NCI-H2196 treated with DMSO at 0.1 percent for 48 hours (cell line): ENCODE data around the gene ACP3.

Experiments used
- DNase-seq: peaks from one replicate; lab custom pipeline; 2025; ENCODE audit not compliant: unreplicated experiment; lab: John Stamatoyannopoulos, UW

Gene ACP3

DNA sequence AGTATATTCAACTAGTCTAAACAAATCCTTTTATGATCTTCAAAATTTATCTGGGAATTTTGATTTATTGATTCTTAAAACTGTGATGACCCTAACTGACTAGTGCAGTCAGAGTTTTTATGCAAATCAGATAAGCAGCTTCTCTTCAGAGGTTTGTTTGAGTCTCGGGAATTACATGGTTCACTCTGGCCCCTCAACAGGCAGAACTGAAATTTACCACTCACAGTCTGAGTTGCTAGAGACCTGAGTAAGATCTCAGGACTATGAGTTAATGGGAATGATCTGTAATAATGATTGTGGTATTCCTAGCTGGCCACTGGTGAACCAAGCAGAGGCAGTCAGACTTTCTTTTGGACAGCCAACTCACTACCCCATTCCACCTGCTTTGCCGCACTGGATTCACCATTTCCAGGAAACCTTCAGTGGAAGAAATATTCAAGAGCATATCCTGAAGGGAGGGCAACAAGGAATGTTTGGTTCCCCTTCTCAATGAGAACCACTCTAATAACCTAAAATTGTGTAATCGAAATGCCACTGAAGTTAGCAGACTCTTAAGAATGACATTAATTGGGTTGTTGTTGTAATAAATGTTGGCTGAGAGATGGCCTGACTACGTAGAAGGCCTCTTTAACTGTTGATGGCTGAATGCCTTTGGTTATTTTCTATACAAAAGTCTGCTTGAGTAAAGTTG, 88.5 kb downstream of the ACP3 start:
- DNase-seq = no peak

DNA sequence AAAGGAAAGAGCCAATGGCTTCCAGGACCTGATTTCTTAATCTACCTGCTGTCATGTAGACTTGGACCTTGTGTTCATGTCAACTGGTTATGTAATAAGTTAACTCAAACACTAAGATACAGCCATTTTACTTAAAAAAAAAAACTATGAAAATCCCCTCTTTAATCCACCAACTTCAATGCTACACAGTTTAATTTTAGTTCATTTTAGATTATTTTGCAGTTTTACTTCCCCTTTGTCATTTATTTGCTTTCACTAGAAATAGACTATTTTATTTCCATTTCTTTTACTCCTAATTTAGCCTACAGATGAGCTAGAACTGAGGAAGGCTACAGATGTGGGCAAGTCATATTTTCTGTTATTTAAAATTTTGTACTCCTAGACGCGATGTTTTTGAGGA, 89.4 kb downstream of the ACP3 start:
- no peak for DNase-seq

DNA sequence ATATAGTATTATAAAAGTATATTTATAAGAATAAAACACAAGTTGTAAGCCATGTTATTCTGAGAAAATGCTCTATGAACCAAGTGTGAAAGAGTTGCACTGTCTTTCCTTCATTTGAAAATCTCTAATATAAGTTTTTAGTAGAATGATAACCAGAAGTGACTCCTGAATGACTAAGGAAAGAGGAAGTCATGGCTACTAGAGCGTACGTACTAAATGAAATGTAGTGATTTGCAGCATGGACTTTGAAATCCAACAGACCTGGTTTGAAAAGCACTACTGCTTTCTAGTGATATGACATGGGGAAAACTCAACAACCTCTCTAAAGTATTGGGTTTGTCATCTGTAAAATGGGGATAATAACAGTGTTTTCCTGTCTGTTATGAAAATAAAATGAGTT, 89.8 kb downstream of the ACP3 start:
- DNase-seq = no peak
